Activated CD8-positive, alpha-beta memory T cell treated with anti-CD3 and anti-CD28 coated beads, Interleukin-2, amount 50 U/mL, for 4 hours (primary cell): ENCODE measurements around the gene PCDH1.
"Not testable (repeated sequence)": the region's sequence is repeated elsewhere in the genome, so short reads cannot be mapped to it uniquely, and the experiment has no call there.

Source experiments
- DNase-seq: peaks from one replicate; pipeline ENCODE4 v3.0.0-alpha.2; 2020

PCDH1 gene

GRCh38 chr5:141897425-141897824, 19.2 kb upstream of the PCDH1 start:
- DNase-seq, result no peak

- DNase-seq, result not testable (repeated sequence)
Measured at GRCh38 chr5:141890429-141890828, 12.2 kb upstream of the PCDH1 start.

GRCh38 chr5:141889282-141889871, 11.2 kb upstream of the PCDH1 start:
- DNase-seq, result no peak

- no peak for DNase-seq
Measured at GRCh38 chr5:141883892-141884318, 5.7 kb upstream of the PCDH1 start.

- no peak for DNase-seq
Measured at GRCh38 chr5:141883184-141883891, 5.1 kb upstream of the PCDH1 start.

GRCh38 chr5:141882594-141883183, 4.5 kb upstream of the PCDH1 start:
- no peak for DNase-seq

- no peak for DNase-seq
Measured at GRCh38 chr5:141881886-141882285, 3.7 kb upstream of the PCDH1 start.

- no peak for DNase-seq
Measured at GRCh38 chr5:141880961-141881801, 3.0 kb upstream of the PCDH1 start.

GRCh38 chr5:141879941-141880738, 1.9 kb upstream of the PCDH1 start:
- DNase-seq, result no peak

- no peak for DNase-seq
Measured at GRCh38 chr5:141879426-141879759, 1.2 kb upstream of the PCDH1 start.

GRCh38 chr5:141878711-141879425, 658 bp upstream of the PCDH1 start:
- DNase-seq, result peak; percentile 87

- peak; percentile 29 for DNase-seq
Measured at GRCh38 chr5:141877356-141878185, 639 bp downstream of the PCDH1 start.

GRCh38 chr5:141876628-141877355, 1.4 kb downstream of the PCDH1 start:
- DNase-seq, result no peak

- DNase-seq, result no peak
Measured at GRCh38 chr5:141875795-141876627, 2.2 kb downstream of the PCDH1 start.

- DNase-seq, result no peak
Measured at GRCh38 chr5:141875022-141875740, 3.0 kb downstream of the PCDH1 start.

- no peak for DNase-seq
Measured at GRCh38 chr5:141874262-141874964, 3.8 kb downstream of the PCDH1 start.

- no peak for DNase-seq
Measured at GRCh38 chr5:141873933-141874261, 4.3 kb downstream of the PCDH1 start.
